Caco-2 (cell line): Measurements from ENCODE around the gene CNDP2. TPM values are rescaled to one million over a fixed set of nuclear protein-coding genes. Genes with fewer than 3 reads are reported as not detected.

Source experiments
- BruUV-seq: library from RNA; stranded (reverse); fragments of 400-500 nt; replicated peaks from 2 replicates; lab custom pipeline; 2021; lab: Mats Ljungman, UMichigan
- CTCF ChIA-PET: fragments of 300-600 bp; sonication (Branson Sonifier 250); formaldehyde crosslinking; loops from one replicate; lab custom pipeline; 2022; ENCODE audit warnings: antibody characterized with exemption; lab: Charles Lee
- POLR2A ChIA-PET: fragments of 300-600 bp; sonication (Branson Sonifier 250); formaldehyde crosslinking; loops from one replicate; lab custom pipeline; 2022; ENCODE audit warnings: antibody characterized with exemption; lab: Charles Lee
- DNase-seq, 2 experiments: peaks; one replicate each; pipeline versions ENCODE4 v3.0.0 to v3.0.0-alpha.2; 2020 to 2022
- H3K27me3 ChIP-seq: replicated peaks from 2 replicates; pipeline ENCODE4 v1.6.0; 2011; ENCODE audit warnings: low read length; ENCODE audit not compliant: control insufficient read depth, insufficient read depth
- H3K36me3 ChIP-seq: 2 replicates; pipeline ENCODE4 v1.5.1; 2011; ENCODE audit warnings: low read length; ENCODE audit not compliant: control insufficient read depth, insufficient read depth
- H3K4me1 ChIP-seq: fragments of 250-450 bp; sonication (Bioruptor Pico); 2 replicates; pipeline ENCODE4 v1.5.1; 2020; ENCODE audit warnings: mild to moderate bottlenecking
- H3K4me3 ChIP-seq: 2 replicates; pipeline ENCODE4 v1.5.1; 2011; ENCODE audit warnings: low read depth, mild to moderate bottlenecking, control low read depth, low read length
- H3K9me3 ChIP-seq: fragments of 250-450 bp; sonication (Bioruptor Pico); 2 replicates; pipeline ENCODE4 v1.5.1; 2020; ENCODE audit warnings: mild to moderate bottlenecking, moderate library complexity
- H3K27ac Mint-ChIP-seq: one replicate; pipeline ENCODE4 v1.8.0; 2022; ENCODE audit warnings: mixed read lengths; ENCODE audit not compliant: unreplicated experiment
- H3K27me3 Mint-ChIP-seq: one replicate; pipeline ENCODE4 v1.8.0; 2022; ENCODE audit warnings: mixed read lengths; ENCODE audit not compliant: insufficient read depth, unreplicated experiment
- H3K36me3 Mint-ChIP-seq: one replicate; pipeline ENCODE4 v1.8.0; 2022; ENCODE audit warnings: mild to moderate bottlenecking, mixed read lengths; ENCODE audit not compliant: insufficient read depth, unreplicated experiment
- H3K4me1 Mint-ChIP-seq: one replicate; pipeline ENCODE4 v1.8.0; 2022; ENCODE audit warnings: low read depth, mixed read lengths; ENCODE audit not compliant: unreplicated experiment
- H3K4me3 Mint-ChIP-seq: one replicate; pipeline ENCODE4 v1.8.0; 2022; ENCODE audit warnings: mild to moderate bottlenecking, moderate library complexity, mixed read lengths; ENCODE audit not compliant: unreplicated experiment
- H3K9me3 Mint-ChIP-seq: one replicate; pipeline ENCODE4 v1.8.0; 2022; ENCODE audit warnings: mixed read lengths; ENCODE audit not compliant: unreplicated experiment
- CTCF ChIP-seq, 2 experiments: fragments of 200-600 bp in 1 of 2; IDR thresholded peaks; 1 replicate in 1 of 2; 2 replicates in 1 of 2; pipeline versions ENCODE4 v1.5.1 to v1.8.0; 2011 to 2022; ENCODE audit warnings: antibody characterized with exemption in 1 of 2, control low read depth in 1 of 2, inconsistent platforms in 1 of 2, low read depth in 1 of 2, low read length in 1 of 2, mild to moderate bottlenecking in 1 of 2, moderate library complexity in 1 of 2; ENCODE audit not compliant: insufficient read depth in 1 of 2, severe bottlenecking in 1 of 2, unreplicated experiment in 1 of 2
- intact Hi-C: fragments of 100-400 bp; cut with micrococcal nuclease; formaldehyde crosslinking; loops from one replicate; pipeline ENCODE4 v1.10.0; 2022; ENCODE audit not compliant: unreplicated experiment
- total RNA-seq: library from RNA; stranded (reverse); gene quantifications from 2 replicates; pipeline ENCODE4 v1.2.3, GENCODE V29; 2022

The CNDP2 gene
- total RNA-seq, 1 experiment from 2014 or later = 113 TPM

- Histone ChIP-seq H3K27me3 (no peaks in the 10 kb centered on the region), H3K4me3 (no peak overlapping the region), H3K36me3 (peaks cover 1% of the 10 kb centered on the region), H3K4me1 (peaks cover 17% of the 10 kb centered on the region), H3K9me3 (no peaks in the 10 kb centered on the region)
- Mint-ChIP-seq H3K9me3 (no peaks in the 10 kb centered on the region), H3K27me3 (no peaks in the 10 kb centered on the region), H3K4me3 (peak overlapping the region; percentile 19), H3K4me1 (peaks cover 9% of the 10 kb centered on the region), H3K36me3 (peaks cover 30% of the 10 kb centered on the region), H3K27ac (no peak overlapping the region)
- POLR2A ChIA-PET = interaction anchor here (0.9 kb wide), 2 partner anchors 12 to 34 kb away, joined by 3 to 4 read pairs; partner anchors contain the start of gene CNDP2
- no TSS peak for BruUV-seq
- CTCF ChIA-PET = interaction anchor here (1.0 kb wide), 1 partner anchor 44 kb away, joined by 4 read pairs; no protein-coding TSS in a partner anchor
- intact Hi-C loops = no loop called here
- TF ChIP-seq CTCF (IDR thresholded peaks at IDR 0.05; ENCODE audit: insufficient read depth in 1 of 2, low read depth in 1 of 2, low read length in 1 of 2, severe bottlenecking in 1 of 2, unreplicated experiment in 1 of 2) = no peak
- no peak for DNase-seq
Observed at GRCh38 chr18:74508366-74508765, 12.2 kb downstream of the CNDP2 start.

- Histone ChIP-seq H3K27me3 (no peaks in the 10 kb centered on the region), H3K9me3 (no peaks in the 10 kb centered on the region), H3K4me1 (peaks cover 17% of the 10 kb centered on the region), H3K36me3 (peaks cover 1% of the 10 kb centered on the region; the same call in 1 of the 2 replicates), H3K4me3 (no peak overlapping the region)
- DNase-seq = peak; percentile 28 to 51
- intact Hi-C loops = loop anchor here (1.0 kb wide), 1 partner anchor 8 kb away; no protein-coding TSS in a partner anchor
- Mint-ChIP-seq H3K36me3 (peaks cover 30% of the 10 kb centered on the region), H3K4me1 (peaks cover 9% of the 10 kb centered on the region), H3K4me3 (peak overlapping the region; percentile 19), H3K27ac (no peak overlapping the region), H3K27me3 (no peaks in the 10 kb centered on the region), H3K9me3 (no peaks in the 10 kb centered on the region)
- CTCF ChIA-PET = interaction anchor here (1.0 kb wide), 1 partner anchor 43 kb away, joined by 4 read pairs; no protein-coding TSS in a partner anchor
- no peak for TF ChIP-seq CTCF (IDR thresholded peaks at IDR 0.05; ENCODE audit: insufficient read depth in 1 of 2, low read depth in 1 of 2, low read length in 1 of 2, severe bottlenecking in 1 of 2, unreplicated experiment in 1 of 2)
- POLR2A ChIA-PET = interaction anchor here (0.9 kb wide), 2 partner anchors 13 to 33 kb away, joined by 3 to 4 read pairs; partner anchors contain the start of gene CNDP2
- BruUV-seq = no TSS peak
Observed at GRCh38 chr18:74508821-74509225, 12.7 kb downstream of the CNDP2 start.

- Mint-ChIP-seq H3K9me3 (no peaks in the 10 kb centered on the region), H3K4me1 (peaks cover 9% of the 10 kb centered on the region), H3K36me3 (peaks cover 36% of the 10 kb centered on the region), H3K4me3 (no peak overlapping the region), H3K27ac (no peak overlapping the region), H3K27me3 (no peaks in the 10 kb centered on the region)
- intact Hi-C loops = loop anchor here (1.0 kb wide), 1 partner anchor 7 kb away; no protein-coding TSS in a partner anchor
- POLR2A ChIA-PET = no interaction called here
- no peak for DNase-seq
- H3K4me1 ChIP-seq = peaks cover 20% of the 10 kb centered on the region
- H3K4me3 ChIP-seq = no peak overlapping the region
- H3K9me3 ChIP-seq = no peaks in the 10 kb centered on the region
- no peak for TF ChIP-seq CTCF (IDR thresholded peaks at IDR 0.05; ENCODE audit: insufficient read depth in 1 of 2, low read depth in 1 of 2, low read length in 1 of 2, severe bottlenecking in 1 of 2, unreplicated experiment in 1 of 2)
- BruUV-seq = no TSS peak
- no peaks in the 10 kb centered on the region for H3K27me3 ChIP-seq
- CTCF ChIA-PET = no interaction called here
- peaks cover 1% of the 10 kb centered on the region; the same call in 1 of the 2 replicates for H3K36me3 ChIP-seq
Observed at GRCh38 chr18:74509856-74510769, 13.9 kb downstream of the CNDP2 start.
